Thyroid gland (tissue), 4 donors: ENCODE results near the gene SRGAP1. TPM values are rescaled to one million over a fixed set of nuclear protein-coding genes. Genes with fewer than 3 reads are reported as not detected.
"Not testable (repeated sequence)": the region's sequence is repeated elsewhere in the genome, so short reads cannot be mapped to it uniquely, and the experiment has no call there.

Experiments
- DNase-seq, 2 donors: peaks; one replicate each; pipeline ENCODE4 v3.0.0-alpha.2; 2019
- H3K27ac ChIP-seq, 3 donors: fragments of 200-600 bp; sonication (generic); 1 replicate in 2 of 3; 2 replicates in 1 of 3; pipeline ENCODE4 v1.5.1; 2016 to 2019; ENCODE audit warnings: mild to moderate bottlenecking in 1 of 3, moderate library complexity in 1 of 3
- H3K27me3 ChIP-seq: fragments of 200-600 bp; sonication (generic); one replicate; pipeline ENCODE4 v1.5.1; 2019
- H3K36me3 ChIP-seq, 2 donors: fragments of 200-600 bp; sonication (generic); one replicate each; pipeline ENCODE4 v1.5.1; 2016 to 2019
- H3K4me1 ChIP-seq, 2 donors: fragments of 200-600 bp; sonication (generic); one replicate each; pipeline ENCODE4 v1.5.1; 2017 to 2019
- H3K4me3 ChIP-seq, 3 donors: fragments of 200-600 bp; sonication (generic); replicated peaks in 1 of 3; 1 replicate in 2 of 3; 2 replicates in 1 of 3; pipeline ENCODE4 v1.5.1; 2016; ENCODE audit warnings: mild to moderate bottlenecking in 1 of 3
- H3K9me3 ChIP-seq: fragments of 200-600 bp; sonication (generic); one replicate; pipeline ENCODE4 v1.5.1; 2017
- CTCF ChIP-seq, 6 experiments: fragments of 200-600 bp in 3 of 6; fragments of 450-650 bp in 3 of 6; sonication (generic) in 3 of 6; IDR thresholded peaks; one replicate each; pipeline ENCODE4 v1.5.1; 2016 to 2019; ENCODE audit warnings: antibody characterized with exemption in 6 of 6, mild to moderate bottlenecking in 2 of 6, inconsistent platforms in 1 of 6, moderate library complexity in 1 of 6
- POLR2A ChIP-seq, 2 donors: fragments of 450-650 bp; IDR thresholded peaks; one replicate each; pipeline ENCODE4 v1.6.1; 2017; ENCODE audit warnings: antibody characterized with exemption in 2 of 2, mild to moderate bottlenecking in 2 of 2, moderate library complexity in 1 of 2
- WGBS, 2 donors: methylation state at CpG; one replicate each; pipeline ENCODE4 v1.1.5; 2017; 5-methylcytosine and 5-hydroxymethylcytosine counted together
- intact Hi-C: fragments of 100-400 bp; cut with DNase I; formaldehyde crosslinking; loops from one replicate; pipeline ENCODE4 v1.15.1; 2023
- total RNA-seq, 4 donors: library from RNA; depleted of rRNA; stranded (reverse); fragments of >200 nt; gene quantifications; one replicate each; pipeline ENCODE4 v1.2.3, GENCODE V29; 2016

Gene SRGAP1
- total RNA-seq, 4 donors from 2014 or later, result 14.1 to 26.3 (median 20.9) TPM

- H3K9me3 ChIP-seq, result no peaks in the 10 kb centered on the region
- H3K4me3 ChIP-seq, result no peak overlapping the region
- H3K27me3 ChIP-seq, result no peaks in the 10 kb centered on the region
- intact Hi-C loops, result no loop called here
- 93 to 96% methylated on average over 2 of the region's 2 CpGs for WGBS, 2 donors
- H3K27ac ChIP-seq, result no peak overlapping the region
- DNase-seq, result no peak
- H3K36me3 ChIP-seq, result no peaks in the 10 kb centered on the region
- TF ChIP-seq POLR2A (IDR thresholded peaks at IDR 0.05) (no peak), CTCF (IDR thresholded peaks at IDR 0.05) (no peak)
- H3K4me1 ChIP-seq, result peaks cover 0 to 16% of the 10 kb centered on the region in 2 donors
These were observed 163.4 kb downstream of the SRGAP1 start for GRCh38 chr12:64007853-64008252.

GRCh38 chr12:64008596-64008995, 164.1 kb downstream of the SRGAP1 start:
- no peak for TF ChIP-seq CTCF (IDR thresholded peaks at IDR 0.05)
- no peak for TF ChIP-seq POLR2A (IDR thresholded peaks at IDR 0.05)
- H3K9me3 ChIP-seq, result no peaks in the 10 kb centered on the region
- no peak for DNase-seq
- no peak overlapping the region for H3K4me3 ChIP-seq
- H3K36me3 ChIP-seq, result no peaks in the 10 kb centered on the region
- intact Hi-C loops, result no loop called here
- peaks cover 0 to 16% of the 10 kb centered on the region in 2 donors for H3K4me1 ChIP-seq
- no peaks in the 10 kb centered on the region for H3K27me3 ChIP-seq
- no peak overlapping the region for H3K27ac ChIP-seq
- WGBS, 2 donors, result 56 to 72% methylated on average over 3 of the region's 3 CpGs

- intact Hi-C loops, result no loop called here
- DNase-seq, result no peak
- no peaks in the 10 kb centered on the region for H3K27me3 ChIP-seq
- TF ChIP-seq CTCF (IDR thresholded peaks at IDR 0.05) (no peak), POLR2A (IDR thresholded peaks at IDR 0.05) (no peak)
- peak overlapping the region; percentile 45 to 74 (median 57) for H3K27ac ChIP-seq
- H3K4me3 ChIP-seq, result no peak overlapping the region
- H3K9me3 ChIP-seq, result no peaks in the 10 kb centered on the region
- peaks cover 0 to 16% of the 10 kb centered on the region in 2 donors for H3K4me1 ChIP-seq
- no peaks in the 10 kb centered on the region for H3K36me3 ChIP-seq
- WGBS, 2 donors, result 87 to 91% methylated on average over 4 of the region's 4 CpGs
These were observed 165.0 kb downstream of the SRGAP1 start for GRCh38 chr12:64009321-64010068.

- TF ChIP-seq POLR2A (IDR thresholded peaks at IDR 0.05) (no peak), CTCF (IDR thresholded peaks at IDR 0.05) (no peak)
- intact Hi-C loops, result no loop called here
- WGBS, 2 donors, result 51 to 63% methylated on average over 4 of the region's 4 CpGs
These were observed 165.7 kb downstream of the SRGAP1 start for GRCh38 chr12:64010069-64010686.

GRCh38 chr12:64016521-64016920, 172.0 kb downstream of the SRGAP1 start:
- TF ChIP-seq CTCF (IDR thresholded peaks at IDR 0.05) (no peak), POLR2A (IDR thresholded peaks at IDR 0.05) (no peak)
- DNase-seq, result peak; percentile 51 to 61
- H3K36me3 ChIP-seq, result no peaks in the 10 kb centered on the region
- intact Hi-C loops, result no loop called here
- no peaks in the 10 kb centered on the region for H3K9me3 ChIP-seq
- no peaks in the 10 kb centered on the region for H3K27me3 ChIP-seq
- H3K27ac ChIP-seq, result peak overlapping the region; percentile 66 to 78 (median 72)
- H3K4me1 ChIP-seq, result peaks cover 22 to 23% of the 10 kb centered on the region in 2 donors
- WGBS, 2 donors, result 33 to 45% methylated on average over 5 of the region's 5 CpGs
- H3K4me3 ChIP-seq, result no peak overlapping the region

More at GRCh38 chr12:64010069-64010686, 165.7 kb downstream of the SRGAP1 start:
- peak in 1 of 2 donors; percentile 20 for DNase-seq
- H3K4me1 ChIP-seq, result peaks cover 3 to 16% of the 10 kb centered on the region in 2 donors
- no peaks in the 10 kb centered on the region for H3K9me3 ChIP-seq
- peak overlapping the region; percentile 45 to 74 (median 57) for H3K27ac ChIP-seq
- no peaks in the 10 kb centered on the region for H3K36me3 ChIP-seq
- H3K27me3 ChIP-seq, result no peaks in the 10 kb centered on the region
- no peak overlapping the region for H3K4me3 ChIP-seq

GRCh38 chr12:64018116-64018515, 173.6 kb downstream of the SRGAP1 start:
- H3K9me3 ChIP-seq, H3K4me3 ChIP-seq, intact Hi-C loops, H3K36me3 ChIP-seq, H3K27me3 ChIP-seq, H3K27ac ChIP-seq: not testable (repeated sequence)
- DNase-seq, result peak; percentile 33 to 61
- 80% methylated on average over 8 of the region's 8 CpGs for WGBS, 2 donors
- peaks cover 22 to 23% of the 10 kb centered on the region in 2 donors for H3K4me1 ChIP-seq
